DND-41 (cell line): ENCODE data around the gene HIPK1.

Experiments
- ATAC-seq: fragments of 200-7000 bp; cut with Tn5 transposase; 3 replicates; pipeline ENCODE4 v1.9.1; 2021; ENCODE audit warnings: low read depth; ENCODE audit not compliant: insufficient read depth
- DNase-seq: peaks from one replicate; pipeline ENCODE4 v3.0.0-alpha.2; 2020
- H2AFZ ChIP-seq: 2 replicates; pipeline ENCODE4 v1.6.0; 2012; ENCODE audit warnings: low read depth, low read length
- H3K27ac ChIP-seq: 2 replicates; pipeline ENCODE4 v1.5.1; 2012; ENCODE audit warnings: low read length, inconsistent platforms
- H3K27me3 ChIP-seq: fragments of 200-600 bp; sonication (generic); 2 replicates; pipeline ENCODE4 v1.6.0; 2012; ENCODE audit warnings: low read length, mild to moderate bottlenecking, inconsistent platforms; ENCODE audit not compliant: insufficient read depth, poor library complexity
- H3K36me3 ChIP-seq: 2 replicates; pipeline ENCODE4 v1.5.1; 2012; ENCODE audit warnings: low read length, inconsistent platforms; ENCODE audit not compliant: insufficient read depth
- H3K4me1 ChIP-seq: 2 replicates; pipeline ENCODE4 v1.5.1; 2012; ENCODE audit warnings: mild to moderate bottlenecking, low read length; ENCODE audit not compliant: insufficient read depth
- H3K4me2 ChIP-seq: 2 replicates; pipeline ENCODE4 v1.6.0; 2012; ENCODE audit warnings: mild to moderate bottlenecking, moderate library complexity, low read length, inconsistent platforms; ENCODE audit not compliant: insufficient read depth
- H3K4me3 ChIP-seq, 2 experiments: fragments of 200-600 bp in 1 of 2; shearing (Covaris generic) in 1 of 2; 2 replicates each; pipeline ENCODE4 v1.5.1; 2012 to 2016; ENCODE audit warnings: inconsistent platforms in 2 of 2, low read length in 2 of 2, mild to moderate bottlenecking in 2 of 2, low read depth in 1 of 2, moderate library complexity in 1 of 2
- H3K79me2 ChIP-seq: 2 replicates; pipeline ENCODE4 v1.6.0; 2012; ENCODE audit warnings: low read length, inconsistent platforms; ENCODE audit not compliant: insufficient read depth
- H3K9ac ChIP-seq: 2 replicates; pipeline ENCODE4 v1.6.0; 2012; ENCODE audit warnings: low read depth, mild to moderate bottlenecking, inconsistent platforms, low read length, moderate library complexity
- H3K9me3 ChIP-seq: 2 replicates; pipeline ENCODE4 v1.5.1; 2012; ENCODE audit warnings: low read length, moderate library complexity, mild to moderate bottlenecking, inconsistent platforms; ENCODE audit not compliant: insufficient read depth, severe bottlenecking
- H4K20me1 ChIP-seq: 2 replicates; pipeline ENCODE4 v1.6.0; 2012; ENCODE audit warnings: low read length; ENCODE audit not compliant: insufficient read depth
- EZH2 ChIP-seq: IDR thresholded peaks from 3 replicates; pipeline ENCODE4 v1.6.1; 2012; ENCODE audit warnings: borderline replicate concordance, low read depth, mild to moderate bottlenecking, moderate library complexity, low read length, inconsistent platforms; ENCODE audit not compliant: severe bottlenecking
- TF ChIP-seq, protein P1 (sequence below): IDR thresholded peaks from 2 replicates; pipeline ENCODE4 v1.5.1; 2012; ENCODE audit warnings: borderline replicate concordance, low read length, moderate library complexity, mild to moderate bottlenecking; ENCODE audit not compliant: poor library complexity, severe bottlenecking; ENCODE audit errors: extremely low read depth

Gene HIPK1

DNA sequence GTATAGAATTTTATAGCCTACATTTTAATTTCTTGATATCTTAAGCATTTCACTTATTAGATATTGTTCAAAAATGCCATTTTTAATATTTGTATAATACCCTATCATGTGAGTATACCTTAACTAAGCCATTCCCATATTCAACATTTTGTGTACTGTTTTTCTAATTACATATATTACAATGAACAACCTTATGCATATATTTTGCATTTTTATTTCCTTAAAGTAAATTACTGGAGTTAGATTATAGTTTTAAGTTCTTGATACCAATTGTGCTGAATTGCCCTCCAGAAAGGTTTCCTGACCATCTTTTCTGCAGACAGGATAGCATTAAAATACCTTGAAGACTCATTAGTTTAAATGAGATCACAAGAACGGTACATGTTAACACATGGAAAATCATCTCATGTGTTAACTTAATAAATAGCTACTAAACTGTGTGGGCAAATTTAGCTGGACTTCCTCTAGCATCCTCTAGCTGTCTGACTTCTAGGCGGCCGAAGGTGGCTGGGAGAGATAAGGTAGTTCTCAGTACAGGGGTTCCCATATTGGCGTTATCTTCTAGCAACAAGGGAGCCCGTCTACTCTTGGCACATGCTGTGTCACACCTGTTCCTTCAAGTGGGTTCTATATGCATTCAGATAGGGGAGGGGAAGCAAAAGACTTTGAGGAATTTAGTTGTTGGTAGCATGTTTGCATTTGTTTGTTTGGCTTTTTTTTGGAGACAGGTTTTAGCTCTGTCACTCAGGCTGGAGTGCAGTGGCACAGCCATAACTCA is 15.0 kb upstream of the HIPK1 start:
- H3K4me1 ChIP-seq = peaks cover 4% of the 10 kb centered on the region; the same call in 1 of the 2 replicates
- no peak overlapping the region for H3K9ac ChIP-seq
- peaks cover 27% of the 10 kb centered on the region; the same call in 1 of the 2 replicates for H4K20me1 ChIP-seq
- no peak overlapping the region for H2AFZ ChIP-seq
- H3K36me3 ChIP-seq = peaks cover 52% of the 10 kb centered on the region
- no peaks in the 10 kb centered on the region for H3K9me3 ChIP-seq
- H3K4me2 ChIP-seq = no peak overlapping the region
- no peak overlapping the region for H3K4me3 ChIP-seq
- ATAC-seq (no peak), DNase-seq (no peak)
- H3K79me2 ChIP-seq = peaks cover 29% of the 10 kb centered on the region
- H3K27me3 ChIP-seq = no peaks in the 10 kb centered on the region
- H3K27ac ChIP-seq = no peak overlapping the region
- TF ChIP-seq, protein P1, sequence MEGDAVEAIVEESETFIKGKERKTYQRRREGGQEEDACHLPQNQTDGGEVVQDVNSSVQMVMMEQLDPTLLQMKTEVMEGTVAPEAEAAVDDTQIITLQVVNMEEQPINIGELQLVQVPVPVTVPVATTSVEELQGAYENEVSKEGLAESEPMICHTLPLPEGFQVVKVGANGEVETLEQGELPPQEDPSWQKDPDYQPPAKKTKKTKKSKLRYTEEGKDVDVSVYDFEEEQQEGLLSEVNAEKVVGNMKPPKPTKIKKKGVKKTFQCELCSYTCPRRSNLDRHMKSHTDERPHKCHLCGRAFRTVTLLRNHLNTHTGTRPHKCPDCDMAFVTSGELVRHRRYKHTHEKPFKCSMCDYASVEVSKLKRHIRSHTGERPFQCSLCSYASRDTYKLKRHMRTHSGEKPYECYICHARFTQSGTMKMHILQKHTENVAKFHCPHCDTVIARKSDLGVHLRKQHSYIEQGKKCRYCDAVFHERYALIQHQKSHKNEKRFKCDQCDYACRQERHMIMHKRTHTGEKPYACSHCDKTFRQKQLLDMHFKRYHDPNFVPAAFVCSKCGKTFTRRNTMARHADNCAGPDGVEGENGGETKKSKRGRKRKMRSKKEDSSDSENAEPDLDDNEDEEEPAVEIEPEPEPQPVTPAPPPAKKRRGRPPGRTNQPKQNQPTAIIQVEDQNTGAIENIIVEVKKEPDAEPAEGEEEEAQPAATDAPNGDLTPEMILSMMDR = no peak
- TF ChIP-seq EZH2 = no peak

GRCh38 chr1:113916974-113917373 is 12.2 kb upstream of the HIPK1 start:
- H3K36me3 ChIP-seq = peaks cover 24% of the 10 kb centered on the region
- no peak overlapping the region for H3K4me3 ChIP-seq
- H3K79me2 ChIP-seq = peaks cover 2% of the 10 kb centered on the region
- ATAC-seq (no peak), DNase-seq (no peak)
- no peak overlapping the region for H3K9ac ChIP-seq
- TF ChIP-seq, protein P1 = no peak
- no peak for TF ChIP-seq EZH2
- peaks cover 16% of the 10 kb centered on the region; the same call in 1 of the 2 replicates for H4K20me1 ChIP-seq
- H3K4me2 ChIP-seq = no peak overlapping the region
- no peak overlapping the region for H2AFZ ChIP-seq
- H3K4me1 ChIP-seq = no peaks in the 10 kb centered on the region
- H3K27me3 ChIP-seq = no peaks in the 10 kb centered on the region
- H3K27ac ChIP-seq = no peak overlapping the region
- H3K9me3 ChIP-seq = no peaks in the 10 kb centered on the region

DNA sequence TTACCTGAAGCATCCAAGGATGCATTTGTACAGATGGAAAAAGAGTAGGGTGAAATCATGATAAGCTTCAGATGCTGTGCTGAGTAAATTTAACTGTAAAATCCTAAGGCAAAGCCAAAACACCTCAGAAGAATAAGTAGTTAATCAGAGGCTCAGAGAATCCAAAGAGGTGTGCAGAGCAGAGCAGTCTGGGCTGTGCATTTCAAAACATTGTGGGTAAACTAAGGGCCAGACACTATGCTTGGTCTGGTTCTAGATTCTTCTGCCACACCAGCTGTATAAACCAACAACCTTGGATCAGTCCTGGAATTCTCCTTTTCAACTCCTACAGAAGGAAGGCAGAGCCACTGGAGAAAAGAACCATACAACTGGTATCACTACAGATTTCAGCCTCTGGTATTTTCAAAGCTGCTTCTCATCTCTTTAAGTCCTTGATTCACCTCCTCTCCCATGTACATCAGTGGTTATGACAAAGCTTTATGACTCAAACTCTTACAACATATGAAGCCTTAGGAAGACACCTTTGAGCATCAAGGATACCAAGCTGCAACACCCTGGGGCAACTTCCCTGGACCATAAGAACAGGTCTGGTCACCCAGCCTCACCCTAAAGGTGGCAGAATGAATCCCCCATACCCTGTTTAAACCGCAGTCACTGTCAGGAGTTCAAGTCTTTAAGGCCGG is 11.6 kb upstream of the HIPK1 start:
- no peak for DNase-seq
- no peak overlapping the region for H3K9ac ChIP-seq
- H2AFZ ChIP-seq = no peak overlapping the region
- no peak overlapping the region for H3K27ac ChIP-seq
- peaks cover 19% of the 10 kb centered on the region for H3K36me3 ChIP-seq
- no peaks in the 10 kb centered on the region for H3K79me2 ChIP-seq
- H3K4me2 ChIP-seq = no peak overlapping the region
- H3K4me1 ChIP-seq = no peaks in the 10 kb centered on the region
- no peaks in the 10 kb centered on the region for H3K9me3 ChIP-seq
- TF ChIP-seq EZH2 = no peak
- TF ChIP-seq, protein P1 = no peak
- H3K4me3 ChIP-seq = no peak overlapping the region
- no peak for ATAC-seq
- H4K20me1 ChIP-seq = peaks cover 15% of the 10 kb centered on the region; the same call in 1 of the 2 replicates
- H3K27me3 ChIP-seq = no peaks in the 10 kb centered on the region
